GM12878 (cell line): ENCODE data around the gene VPS13C. TPM values are rescaled to one million over a fixed set of nuclear protein-coding genes. Genes with fewer than 3 reads are reported as not detected.

Source experiments
- BACH1 ChIP-seq: fragments of 450-650 bp; IDR thresholded peaks from 2 replicates; pipeline ENCODE4 v1.6.1; 2017; ENCODE audit warnings: mild to moderate bottlenecking, borderline replicate concordance
- CREM ChIP-seq: IDR thresholded peaks from 2 replicates; pipeline ENCODE4 v1.6.1; 2014; ENCODE audit warnings: antibody characterized with exemption, low read depth
- EGR1 ChIP-seq, 2 experiments: IDR thresholded peaks; 1 replicate in 1 of 2; 2 replicates in 1 of 2; pipeline ENCODE4 v1.6.1; 2011 to 2012; ENCODE audit warnings: low read depth in 2 of 2, low read length in 2 of 2, borderline replicate concordance in 1 of 2, mild to moderate bottlenecking in 1 of 2, moderate library complexity in 1 of 2
- EP300 ChIP-seq, 2 experiments: fragments of 150-350 bp in 1 of 2; IDR thresholded peaks; 2 replicates each; pipeline ENCODE4 v1.6.1; 2011 to 2012; ENCODE audit warnings: low read depth in 2 of 2, low read length in 2 of 2, borderline replicate concordance in 1 of 2, improper control_type of control experiment in 1 of 2, inconsistent platforms in 1 of 2; ENCODE audit not compliant: control insufficient read depth in 1 of 2
- HCFC1 ChIP-seq: fragments of 150-350 bp; IDR thresholded peaks from 2 replicates; pipeline ENCODE4 v1.6.1; 2014; ENCODE audit warnings: low read length
- HDAC2 ChIP-seq: fragments of 200-600 bp; sonication (generic); IDR thresholded peaks from 2 replicates; pipeline ENCODE4 v1.6.1; 2017
- IRF4 ChIP-seq: IDR thresholded peaks from 2 replicates; pipeline ENCODE4 v1.6.1; 2011; ENCODE audit warnings: low read depth, low read length
- MEF2B ChIP-seq: fragments of 450-650 bp; IDR thresholded peaks from 2 replicates; pipeline ENCODE4 v1.6.1; 2018; ENCODE audit warnings: mild to moderate bottlenecking, moderate library complexity; ENCODE audit not compliant: partially characterized antibody, poor library complexity, severe bottlenecking
- NFIC ChIP-seq: IDR thresholded peaks from 2 replicates; pipeline ENCODE4 v1.6.1; 2012; ENCODE audit warnings: low read depth, mild to moderate bottlenecking, inconsistent platforms, low read length, moderate library complexity
- NFXL1 ChIP-seq: fragments of 450-650 bp; IDR thresholded peaks from 2 replicates; pipeline ENCODE4 v1.6.1; 2017; ENCODE audit warnings: antibody characterized with exemption, mild to moderate bottlenecking, borderline replicate concordance
- PML ChIP-seq: IDR thresholded peaks from 2 replicates; pipeline ENCODE4 v1.6.1; 2012; ENCODE audit warnings: low read length, inconsistent platforms
- POU2F2 ChIP-seq: IDR thresholded peaks from 3 replicates; pipeline ENCODE4 v1.6.1; 2011; ENCODE audit warnings: low read depth, mild to moderate bottlenecking, low read length, borderline replicate concordance
- SIX5 ChIP-seq: IDR thresholded peaks from 2 replicates; pipeline ENCODE4 v1.6.1; 2011; ENCODE audit warnings: mild to moderate bottlenecking, low read depth, low read length, moderate library complexity; ENCODE audit not compliant: severe bottlenecking
- SPI1 ChIP-seq: IDR thresholded peaks from 2 replicates; pipeline ENCODE4 v1.6.1; 2011; ENCODE audit warnings: low read depth, mild to moderate bottlenecking, low read length, moderate library complexity, borderline replicate concordance; ENCODE audit not compliant: insufficient read depth
- STAT1 ChIP-seq: fragments of 450-650 bp; conservative IDR thresholded peaks from 2 replicates; pipeline ENCODE4 v1.6.1; 2014; ENCODE audit warnings: antibody characterized with exemption, mild to moderate bottlenecking
- TAF1 ChIP-seq: IDR thresholded peaks from 2 replicates; pipeline ENCODE4 v1.6.1; 2011; ENCODE audit warnings: mild to moderate bottlenecking, low read depth, low read length, borderline replicate concordance
- ZNF24 ChIP-seq: fragments of 450-650 bp; IDR thresholded peaks from 2 replicates; pipeline ENCODE4 v1.6.1; 2017; ENCODE audit warnings: antibody characterized with exemption, mild to moderate bottlenecking
- ZNF274 ChIP-seq: IDR thresholded peaks from one replicate; pipeline ENCODE4 v1.8.0; 2011; ENCODE audit not compliant: insufficient read length, insufficient read depth
- ZZZ3 ChIP-seq: IDR thresholded peaks from 2 replicates; pipeline ENCODE4 v1.6.1; 2011; ENCODE audit warnings: low read depth; ENCODE audit not compliant: control insufficient read depth, insufficient read length
- polyA plus RNA-seq, 11 experiments: library from polyadenylated mRNA; depleted of rRNA in 4 of 11; unstranded in 6 of 11; stranded (reverse) in 5 of 11; fragments of >200 nt; fragmentation: Nextera tagmentation in 4 of 11; fragmentation: Illumina TruSeq in 1 of 11; extraction: Ambion mirVana in 4 of 11; extraction: Trizol in 1 of 11; gene quantifications; 1 replicate in 1 of 11; 2 replicates in 10 of 11; pipeline versions ENCODE4 v1.2.1 to v1.2.3, GENCODE V29; 2011 to 2016; ENCODE audit warnings: inconsistent platforms in 2 of 11, missing spikeins in 2 of 11, low read depth in 1 of 11
- total RNA-seq, 4 experiments: library from RNA; depleted of rRNA in 3 of 4; stranded (reverse); fragments of >200 nt in 3 of 4; fragmentation: Illumina TruSeq in 1 of 4; extraction: Trizol in 1 of 4; gene quantifications; 2 replicates each; pipeline versions ENCODE4 v1.2.1 to v1.2.3, GENCODE V29; 2013 to 2021
- TF ChIP-seq, protein P1 (sequence below): fragments of 150-350 bp; IDR thresholded peaks from 2 replicates; pipeline ENCODE4 v1.6.1; 2016; ENCODE audit warnings: low read depth, low read length
- TF ChIP-seq, protein P2 (sequence below): IDR thresholded peaks from 2 replicates; pipeline ENCODE4 v1.6.1; 2011; ENCODE audit warnings: mild to moderate bottlenecking, low read depth, low read length, moderate library complexity; ENCODE audit not compliant: insufficient replicate concordance
- TF ChIP-seq, protein P3 (sequence below): fragments of 150-350 bp; IDR thresholded peaks from 2 replicates; pipeline ENCODE4 v1.6.1; 2014; ENCODE audit warnings: mild to moderate bottlenecking, low read depth, low read length
- TF ChIP-seq, protein P4 (sequence below): IDR thresholded peaks from 2 replicates; pipeline ENCODE4 v1.6.1; 2012; ENCODE audit warnings: low read depth, low read length, improper control_type of control experiment

VPS13C gene
- total and polyA plus RNA-seq, 10 of the 15 experiments (the other 5 are each of a cell fraction or from before 2014, with no cell fraction given): 9.3 to 53.1 (median 31.8) TPM

DNA sequence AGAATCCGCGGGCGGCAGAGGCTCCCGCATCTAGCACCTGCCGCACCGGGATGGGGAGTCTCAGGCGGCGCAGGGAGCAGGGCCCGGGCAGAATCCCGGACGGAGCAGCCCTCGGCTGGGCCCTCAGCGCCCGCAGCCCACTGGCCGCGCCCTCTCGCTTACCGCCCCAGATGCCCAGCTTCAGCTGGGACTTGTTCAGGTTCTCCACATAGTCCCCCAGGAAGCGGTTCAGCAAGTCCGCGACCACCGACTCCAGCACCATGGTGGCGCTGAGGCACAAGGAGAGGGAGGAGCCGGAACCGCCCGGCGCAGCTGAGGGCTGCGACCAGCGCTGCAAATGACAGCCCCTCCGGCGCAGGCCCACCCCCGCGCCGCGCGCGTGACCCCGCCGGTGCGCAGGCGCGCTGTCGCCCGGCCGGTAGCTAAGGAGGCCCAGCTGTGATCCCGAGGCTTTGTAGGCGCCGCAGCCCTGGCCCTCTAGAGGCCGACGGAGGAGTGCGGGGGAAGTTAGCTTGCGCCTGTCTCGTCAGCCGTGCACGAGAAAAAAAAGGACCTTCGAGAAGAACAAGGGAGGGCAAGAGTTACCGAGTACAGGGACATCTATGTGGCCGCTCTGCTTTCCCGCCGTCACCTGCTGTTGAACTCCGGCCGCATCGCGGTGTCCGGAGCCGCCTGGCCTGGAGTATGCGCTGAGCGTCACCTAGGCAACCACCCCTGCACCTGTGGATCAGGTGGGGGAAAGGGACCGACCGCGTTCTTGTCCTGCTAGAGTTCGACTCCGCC lies at the start of gene VPS13C (continued):
- TF ChIP-seq, protein P1, sequence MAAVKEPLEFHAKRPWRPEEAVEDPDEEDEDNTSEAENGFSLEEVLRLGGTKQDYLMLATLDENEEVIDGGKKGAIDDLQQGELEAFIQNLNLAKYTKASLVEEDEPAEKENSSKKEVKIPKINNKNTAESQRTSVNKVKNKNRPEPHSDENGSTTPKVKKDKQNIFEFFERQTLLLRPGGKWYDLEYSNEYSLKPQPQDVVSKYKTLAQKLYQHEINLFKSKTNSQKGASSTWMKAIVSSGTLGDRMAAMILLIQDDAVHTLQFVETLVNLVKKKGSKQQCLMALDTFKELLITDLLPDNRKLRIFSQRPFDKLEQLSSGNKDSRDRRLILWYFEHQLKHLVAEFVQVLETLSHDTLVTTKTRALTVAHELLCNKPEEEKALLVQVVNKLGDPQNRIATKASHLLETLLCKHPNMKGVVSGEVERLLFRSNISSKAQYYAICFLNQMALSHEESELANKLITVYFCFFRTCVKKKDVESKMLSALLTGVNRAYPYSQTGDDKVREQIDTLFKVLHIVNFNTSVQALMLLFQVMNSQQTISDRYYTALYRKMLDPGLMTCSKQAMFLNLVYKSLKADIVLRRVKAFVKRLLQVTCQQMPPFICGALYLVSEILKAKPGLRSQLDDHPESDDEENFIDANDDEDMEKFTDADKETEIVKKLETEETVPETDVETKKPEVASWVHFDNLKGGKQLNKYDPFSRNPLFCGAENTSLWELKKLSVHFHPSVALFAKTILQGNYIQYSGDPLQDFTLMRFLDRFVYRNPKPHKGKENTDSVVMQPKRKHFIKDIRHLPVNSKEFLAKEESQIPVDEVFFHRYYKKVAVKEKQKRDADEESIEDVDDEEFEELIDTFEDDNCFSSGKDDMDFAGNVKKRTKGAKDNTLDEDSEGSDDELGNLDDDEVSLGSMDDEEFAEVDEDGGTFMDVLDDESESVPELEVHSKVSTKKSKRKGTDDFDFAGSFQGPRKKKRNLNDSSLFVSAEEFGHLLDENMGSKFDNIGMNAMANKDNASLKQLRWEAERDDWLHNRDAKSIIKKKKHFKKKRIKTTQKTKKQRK: no peak
- TF ChIP-seq MEF2B (no peak), STAT1 (peak; percentile 33; the same call in 1 of the 2 replicates), ZZZ3 (no peak), EP300 (IDR thresholded peaks at IDR 0.05; ENCODE audit: borderline replicate concordance in 1 of 2, control insufficient read depth in 1 of 2, low read depth in 2 of 2, low read length in 2 of 2) (peak in 1 of 2 experiments; percentile 46; a peak in 2 of 4 replicates), ZNF24 (peak; percentile 65; the same call in 1 of the 2 replicates), POU2F2 (0 out of 3 replicates have a peak, but pooled peaks have one; percentile 21), ZNF274 (no peak), IRF4 (no peak), NFXL1 (no peak), SIX5 (no peak), HCFC1 (no peak; the same call in 1 of the 2 replicates), TAF1 (peak; percentile 32; the same call in 1 of the 2 replicates), PML (no peak; the same call in 1 of the 2 replicates), BACH1 (peak; percentile 80; the same call in 1 of the 2 replicates), NFIC (no peak), EGR1 (IDR thresholded peaks at IDR 0.05; ENCODE audit: borderline replicate concordance in 1 of 2, low read depth in 2 of 2, low read length in 2 of 2) (peak; percentile 55 to 96), CREM (peak; percentile 63), HDAC2 (0 out of 2 replicates have a peak, but pooled peaks have one; percentile 60), SPI1 (0 out of 2 replicates have a peak, but pooled peaks have one; percentile 8)
- TF ChIP-seq, protein P2, sequence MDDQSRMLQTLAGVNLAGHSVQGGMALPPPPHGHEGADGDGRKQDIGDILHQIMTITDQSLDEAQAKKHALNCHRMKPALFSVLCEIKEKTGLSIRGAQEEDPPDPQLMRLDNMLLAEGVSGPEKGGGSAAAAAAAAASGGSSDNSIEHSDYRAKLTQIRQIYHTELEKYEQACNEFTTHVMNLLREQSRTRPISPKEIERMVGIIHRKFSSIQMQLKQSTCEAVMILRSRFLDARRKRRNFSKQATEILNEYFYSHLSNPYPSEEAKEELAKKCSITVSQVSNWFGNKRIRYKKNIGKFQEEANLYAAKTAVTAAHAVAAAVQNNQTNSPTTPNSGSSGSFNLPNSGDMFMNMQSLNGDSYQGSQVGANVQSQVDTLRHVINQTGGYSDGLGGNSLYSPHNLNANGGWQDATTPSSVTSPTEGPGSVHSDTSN: peak; percentile 11
- TF ChIP-seq, protein P3, sequence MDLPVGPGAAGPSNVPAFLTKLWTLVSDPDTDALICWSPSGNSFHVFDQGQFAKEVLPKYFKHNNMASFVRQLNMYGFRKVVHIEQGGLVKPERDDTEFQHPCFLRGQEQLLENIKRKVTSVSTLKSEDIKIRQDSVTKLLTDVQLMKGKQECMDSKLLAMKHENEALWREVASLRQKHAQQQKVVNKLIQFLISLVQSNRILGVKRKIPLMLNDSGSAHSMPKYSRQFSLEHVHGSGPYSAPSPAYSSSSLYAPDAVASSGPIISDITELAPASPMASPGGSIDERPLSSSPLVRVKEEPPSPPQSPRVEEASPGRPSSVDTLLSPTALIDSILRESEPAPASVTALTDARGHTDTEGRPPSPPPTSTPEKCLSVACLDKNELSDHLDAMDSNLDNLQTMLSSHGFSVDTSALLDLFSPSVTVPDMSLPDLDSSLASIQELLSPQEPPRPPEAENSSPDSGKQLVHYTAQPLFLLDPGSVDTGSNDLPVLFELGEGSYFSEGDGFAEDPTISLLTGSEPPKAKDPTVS: no peak
- TF ChIP-seq, protein P4, sequence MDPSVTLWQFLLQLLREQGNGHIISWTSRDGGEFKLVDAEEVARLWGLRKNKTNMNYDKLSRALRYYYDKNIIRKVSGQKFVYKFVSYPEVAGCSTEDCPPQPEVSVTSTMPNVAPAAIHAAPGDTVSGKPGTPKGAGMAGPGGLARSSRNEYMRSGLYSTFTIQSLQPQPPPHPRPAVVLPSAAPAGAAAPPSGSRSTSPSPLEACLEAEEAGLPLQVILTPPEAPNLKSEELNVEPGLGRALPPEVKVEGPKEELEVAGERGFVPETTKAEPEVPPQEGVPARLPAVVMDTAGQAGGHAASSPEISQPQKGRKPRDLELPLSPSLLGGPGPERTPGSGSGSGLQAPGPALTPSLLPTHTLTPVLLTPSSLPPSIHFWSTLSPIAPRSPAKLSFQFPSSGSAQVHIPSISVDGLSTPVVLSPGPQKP: no peak
